OCI-LY7 (cell line): ENCODE results near the gene INPP4A. TPM values are rescaled to one million over a fixed set of nuclear protein-coding genes. Genes with fewer than 3 reads are reported as not detected.

Source experiments
- BruUV-seq: library from RNA; stranded (reverse); fragments of 400-500 nt; replicated peaks from 2 replicates; lab custom pipeline; 2021; lab: Mats Ljungman, UMichigan
- CTCF ChIA-PET: fragments of 300-600 bp; sonication (Branson Sonifier 250); formaldehyde crosslinking; loops from one replicate; lab custom pipeline; 2022; ENCODE audit warnings: antibody characterized with exemption; ENCODE audit not compliant: unreplicated experiment; lab: Charles Lee
- POLR2A ChIA-PET: fragments of 300-600 bp; sonication (Branson Sonifier 250); formaldehyde crosslinking; loops from one replicate; lab custom pipeline; 2022; ENCODE audit warnings: antibody characterized with exemption; lab: Charles Lee
- DNase-seq: peaks from one replicate; pipeline ENCODE4 v3.0.0-alpha.2; 2015; ENCODE audit warnings: low spot score
- H2AFZ ChIP-seq: fragments of 200-600 bp; sonication (generic), shearing (Covaris generic); 2 replicates; pipeline ENCODE4 v1.6.1; 2014; ENCODE audit warnings: mild to moderate bottlenecking, antibody characterized with exemption, low read length, moderate library complexity
- H3K27ac ChIP-seq: fragments of 200-600 bp; sonication (generic); 2 replicates; pipeline ENCODE4 v1.5.1; 2014; ENCODE audit warnings: mixed run types, low read depth, mild to moderate bottlenecking, moderate library complexity, low read length, inconsistent platforms; ENCODE audit not compliant: poor library complexity, severe bottlenecking
- H3K36me3 ChIP-seq: fragments of 200-600 bp; sonication (generic); 2 replicates; pipeline ENCODE4 v1.6.1; 2014; ENCODE audit warnings: mild to moderate bottlenecking, antibody characterized with exemption, low read length, moderate library complexity, mixed read lengths; ENCODE audit not compliant: insufficient read depth
- H3K4me1 ChIP-seq: fragments of 200-600 bp; sonication (generic); 2 replicates; pipeline ENCODE4 v1.5.1; 2014; ENCODE audit warnings: mild to moderate bottlenecking, low read length; ENCODE audit not compliant: insufficient read depth, poor library complexity, severe bottlenecking
- H3K4me2 ChIP-seq: fragments of 200-600 bp; sonication (generic); 2 replicates; pipeline ENCODE4 v1.6.1; 2014; ENCODE audit warnings: mild to moderate bottlenecking, low read length
- H3K4me3 ChIP-seq: fragments of 200-600 bp; sonication (generic); 2 replicates; pipeline ENCODE4 v1.5.1; 2014; ENCODE audit warnings: mild to moderate bottlenecking, low read depth, low read length; ENCODE audit not compliant: poor library complexity, severe bottlenecking
- H3K79me2 ChIP-seq: fragments of 200-600 bp; sonication (generic); 2 replicates; pipeline ENCODE4 v1.6.1; 2016; ENCODE audit warnings: low read depth, mild to moderate bottlenecking, low read length, moderate library complexity, mixed read lengths; ENCODE audit not compliant: insufficient read depth
- H3K9me2 ChIP-seq: fragments of 200-600 bp; sonication (generic); 2 replicates; pipeline ENCODE4 v1.6.1; 2016; ENCODE audit warnings: mild to moderate bottlenecking, low read length, mixed read lengths; ENCODE audit not compliant: insufficient read depth
- H3K9me3 ChIP-seq: fragments of 200-600 bp; sonication (generic); 2 replicates; pipeline ENCODE4 v1.6.1; 2014; ENCODE audit warnings: mild to moderate bottlenecking, mixed run types, low read length, mixed read lengths
- H4K20me1 ChIP-seq: fragments of 200-600 bp; sonication (generic); 2 replicates; pipeline ENCODE4 v1.6.1; 2014; ENCODE audit warnings: mild to moderate bottlenecking, antibody characterized with exemption, low read length, moderate library complexity, mixed read lengths; ENCODE audit not compliant: insufficient read depth
- CTCF ChIP-seq: fragments of 200-600 bp; sonication (generic); conservative IDR thresholded peaks from 2 replicates; pipeline ENCODE4 v1.5.1; 2014; ENCODE audit warnings: mild to moderate bottlenecking, antibody characterized with exemption, low read length, moderate library complexity, mixed read lengths
- EZH2phosphoT487 ChIP-seq: fragments of 200-600 bp; sonication (generic); IDR thresholded peaks from 2 replicates; pipeline ENCODE4 v1.6.1; 2018; ENCODE audit warnings: low read depth, borderline replicate concordance, mild to moderate bottlenecking, mixed run types, antibody characterized with exemption, low read length, moderate library complexity, mixed read lengths
- intact Hi-C: fragments of 100-400 bp; cut with micrococcal nuclease; formaldehyde crosslinking; loops from one replicate; pipeline ENCODE4 v1.10.0; 2022; ENCODE audit not compliant: unreplicated experiment
- total RNA-seq, 2 experiments: library from RNA; depleted of rRNA in 1 of 2; stranded (reverse); fragments of >200 nt in 1 of 2; shearing (Covaris generic) in 1 of 2; gene quantifications; 2 replicates each; pipeline ENCODE4 v1.2.3, GENCODE V29; 2014 to 2022

Gene INPP4A
- total RNA-seq, 2 experiments from 2014 or later, result 28.5 to 28.6 TPM

GRCh38 chr2:98538280-98539041, 93.8 kb downstream of the INPP4A start:
- ChIA-PET POLR2A (no interaction called here), CTCF (no interaction called here)
- TF ChIP-seq EZH2phosphoT487 (no peak), CTCF (no peak)
- no peak overlapping the region for H3K4me3 ChIP-seq
- H4K20me1 ChIP-seq, result no peaks in the 10 kb centered on the region
- no peak for DNase-seq
- peaks cover 2% of the 10 kb centered on the region; the same call in 1 of the 2 replicates for H3K36me3 ChIP-seq
- no peak overlapping the region for H3K27ac ChIP-seq
- no peak overlapping the region for H2AFZ ChIP-seq
- no peaks in the 10 kb centered on the region for H3K79me2 ChIP-seq
- H3K4me1 ChIP-seq, result no peaks in the 10 kb centered on the region
- H3K9me2 ChIP-seq, result no peaks in the 10 kb centered on the region
- no TSS peak for BruUV-seq
- no peak overlapping the region for H3K4me2 ChIP-seq
- intact Hi-C loops, result no loop called here
- H3K9me3 ChIP-seq, result no peaks in the 10 kb centered on the region

GRCh38 chr2:98539056-98539735, 94.5 kb downstream of the INPP4A start:
- no peak overlapping the region for H3K27ac ChIP-seq
- no peak for DNase-seq
- no peak overlapping the region for H3K4me3 ChIP-seq
- H2AFZ ChIP-seq, result no peak overlapping the region
- no peaks in the 10 kb centered on the region for H3K9me2 ChIP-seq
- H3K9me3 ChIP-seq, result no peaks in the 10 kb centered on the region
- no TSS peak for BruUV-seq
- H3K4me2 ChIP-seq, result no peak overlapping the region
- ChIA-PET POLR2A (no interaction called here), CTCF (no interaction called here)
- TF ChIP-seq CTCF (no peak), EZH2phosphoT487 (no peak)
- H3K36me3 ChIP-seq, result peaks cover 2% of the 10 kb centered on the region; the same call in 1 of the 2 replicates
- H4K20me1 ChIP-seq, result no peaks in the 10 kb centered on the region
- intact Hi-C loops, result no loop called here
- H3K79me2 ChIP-seq, result no peaks in the 10 kb centered on the region
- no peaks in the 10 kb centered on the region for H3K4me1 ChIP-seq
